Measurements from ENCODE around the gene NDUFA9.

GRCh38 chr12:4615667-4616066 lies 33.2 kb upstream of the NDUFA9 start:
- TF ChIP-seq, protein P1, sequence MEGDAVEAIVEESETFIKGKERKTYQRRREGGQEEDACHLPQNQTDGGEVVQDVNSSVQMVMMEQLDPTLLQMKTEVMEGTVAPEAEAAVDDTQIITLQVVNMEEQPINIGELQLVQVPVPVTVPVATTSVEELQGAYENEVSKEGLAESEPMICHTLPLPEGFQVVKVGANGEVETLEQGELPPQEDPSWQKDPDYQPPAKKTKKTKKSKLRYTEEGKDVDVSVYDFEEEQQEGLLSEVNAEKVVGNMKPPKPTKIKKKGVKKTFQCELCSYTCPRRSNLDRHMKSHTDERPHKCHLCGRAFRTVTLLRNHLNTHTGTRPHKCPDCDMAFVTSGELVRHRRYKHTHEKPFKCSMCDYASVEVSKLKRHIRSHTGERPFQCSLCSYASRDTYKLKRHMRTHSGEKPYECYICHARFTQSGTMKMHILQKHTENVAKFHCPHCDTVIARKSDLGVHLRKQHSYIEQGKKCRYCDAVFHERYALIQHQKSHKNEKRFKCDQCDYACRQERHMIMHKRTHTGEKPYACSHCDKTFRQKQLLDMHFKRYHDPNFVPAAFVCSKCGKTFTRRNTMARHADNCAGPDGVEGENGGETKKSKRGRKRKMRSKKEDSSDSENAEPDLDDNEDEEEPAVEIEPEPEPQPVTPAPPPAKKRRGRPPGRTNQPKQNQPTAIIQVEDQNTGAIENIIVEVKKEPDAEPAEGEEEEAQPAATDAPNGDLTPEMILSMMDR (IDR thresholded peaks at IDR 0.05) = no peak
- TF ChIP-seq REST (IDR thresholded peaks at IDR 0.05; ENCODE audit: insufficient read depth in 1 of 2, low read depth in 2 of 2, low read length in 1 of 2) (no peak), SIN3A (IDR thresholded peaks at IDR 0.05; ENCODE audit: borderline replicate concordance, insufficient read depth, low read depth, low read length) (no peak), POLR2AphosphoS5 (IDR thresholded peaks at IDR 0.05; ENCODE audit: low read depth, low read length) (no peak), TCF7L2 (IDR thresholded peaks at IDR 0.05; ENCODE audit: low read depth, low read length) (no peak)

Data from Panc1 (cell line).